DOHH2 (cell line): ENCODE measurements around the gene KPNA2.
"Not testable (repeated sequence)": the region's sequence is repeated elsewhere in the genome, so short reads cannot be mapped to it uniquely, and the experiment has no call there.

ENCODE experiments used
- H3F3A ChIP-seq: fragments of 200-600 bp; sonication (generic), shearing (Covaris generic); 2 replicates; pipeline ENCODE4 v1.6.0; 2016; ENCODE audit warnings: antibody characterized with exemption, mild to moderate bottlenecking; ENCODE audit not compliant: control insufficient read depth, insufficient read depth
- H3K27ac ChIP-seq: fragments of 200-600 bp; sonication (generic); 2 replicates; pipeline ENCODE4 v1.5.1; 2014; ENCODE audit warnings: low read depth, mild to moderate bottlenecking, low read length, moderate library complexity
- H3K27me3 ChIP-seq: fragments of 200-600 bp; sonication (generic); 2 replicates; pipeline ENCODE4 v1.6.1; 2014; ENCODE audit warnings: mild to moderate bottlenecking, low read length, mixed read lengths; ENCODE audit not compliant: control insufficient read depth
- H3K36me3 ChIP-seq: fragments of 200-600 bp; sonication (generic); 2 replicates; pipeline ENCODE4 v1.6.1; 2014; ENCODE audit warnings: mild to moderate bottlenecking, low read length, moderate library complexity, mixed read lengths; ENCODE audit not compliant: control insufficient read depth
- H3K4me1 ChIP-seq: fragments of 200-600 bp; sonication (generic); 2 replicates; pipeline ENCODE4 v1.6.1; 2014; ENCODE audit warnings: mild to moderate bottlenecking, low read length, mixed read lengths; ENCODE audit not compliant: control insufficient read depth
- H3K4me2 ChIP-seq: fragments of 200-600 bp; sonication (generic); 2 replicates; pipeline ENCODE4 v1.6.0; 2014; ENCODE audit warnings: mild to moderate bottlenecking, low read length, moderate library complexity
- H3K4me3 ChIP-seq: fragments of 200-600 bp; sonication (generic); 2 replicates; pipeline ENCODE4 v1.5.1; 2014; ENCODE audit warnings: mild to moderate bottlenecking, low read length, mixed read lengths
- H3K79me2 ChIP-seq: fragments of 200-600 bp; sonication (generic); 2 replicates; pipeline ENCODE4 v1.6.1; 2014; ENCODE audit warnings: mild to moderate bottlenecking, low read length, mixed read lengths; ENCODE audit not compliant: control insufficient read depth
- H3K9me2 ChIP-seq: fragments of 200-600 bp; sonication (generic); replicated peaks from 2 replicates; pipeline ENCODE4 v1.6.1; 2014; ENCODE audit warnings: mild to moderate bottlenecking, low read length, mixed read lengths; ENCODE audit not compliant: control insufficient read depth
- H3K9me3 ChIP-seq: fragments of 200-600 bp; sonication (generic); 2 replicates; pipeline ENCODE4 v1.6.1; 2014; ENCODE audit warnings: antibody characterized with exemption, low read length, mixed read lengths; ENCODE audit not compliant: control insufficient read depth, insufficient read depth
- H4K20me1 ChIP-seq: fragments of 200-600 bp; sonication (generic); 2 replicates; pipeline ENCODE4 v1.6.0; 2014; ENCODE audit warnings: low read depth, mild to moderate bottlenecking, antibody characterized with exemption, low read length, moderate library complexity; ENCODE audit not compliant: control insufficient read depth, insufficient read depth
- CTCF ChIP-seq: fragments of 200-600 bp; sonication (generic); IDR thresholded peaks from one replicate; pipeline ENCODE4 v1.5.1; 2014; ENCODE audit warnings: antibody characterized with exemption, mild to moderate bottlenecking, low read depth, low read length; ENCODE audit not compliant: poor library complexity, severe bottlenecking
- EZH2phosphoT487 ChIP-seq: fragments of 200-600 bp; sonication (generic); IDR thresholded peaks from 2 replicates; pipeline ENCODE4 v1.6.1; 2017; ENCODE audit warnings: borderline replicate concordance, mild to moderate bottlenecking, antibody characterized with exemption, low read length, moderate library complexity, mixed read lengths

The KPNA2 gene

GRCh38 chr17:68060336-68060735, 24.8 kb downstream of the KPNA2 start:
- no peak overlapping the region for H3K4me3 ChIP-seq
- H3F3A ChIP-seq: no peaks in the 10 kb centered on the region
- H3K4me1 ChIP-seq: peaks cover 4% of the 10 kb centered on the region; the same call in 1 of the 2 replicates
- H3K79me2 ChIP-seq: no peaks in the 10 kb centered on the region
- H3K4me2 ChIP-seq: no peak overlapping the region
- TF ChIP-seq EZH2phosphoT487 (no peak), CTCF (no peak)
- no peaks in the 10 kb centered on the region for H3K9me3 ChIP-seq
- H3K27ac ChIP-seq: no peak overlapping the region
- H3K27me3 ChIP-seq: no peaks in the 10 kb centered on the region
- H3K9me2 ChIP-seq: no peaks in the 10 kb centered on the region
- H4K20me1 ChIP-seq: no peaks in the 10 kb centered on the region
- H3K36me3 ChIP-seq: no peaks in the 10 kb centered on the region

- Histone ChIP-seq H3K9me3 (no peaks in the 10 kb centered on the region), H3K4me3 (no peak overlapping the region), H3K27me3 (no peaks in the 10 kb centered on the region), H3K4me2 (no peak overlapping the region), H3K36me3 (no peaks in the 10 kb centered on the region), H4K20me1 (no peaks in the 10 kb centered on the region), H3K79me2 (no peaks in the 10 kb centered on the region), H3K9me2 (no peaks in the 10 kb centered on the region), H3K27ac (no peak overlapping the region), H3F3A (no peaks in the 10 kb centered on the region), H3K4me1 (peaks cover 4% of the 10 kb centered on the region; the same call in 1 of the 2 replicates)
- no peak for TF ChIP-seq CTCF
- TF ChIP-seq EZH2phosphoT487: no peak
Measured at GRCh38 chr17:68061512-68062313, 26.2 kb downstream of the KPNA2 start.

DNA sequence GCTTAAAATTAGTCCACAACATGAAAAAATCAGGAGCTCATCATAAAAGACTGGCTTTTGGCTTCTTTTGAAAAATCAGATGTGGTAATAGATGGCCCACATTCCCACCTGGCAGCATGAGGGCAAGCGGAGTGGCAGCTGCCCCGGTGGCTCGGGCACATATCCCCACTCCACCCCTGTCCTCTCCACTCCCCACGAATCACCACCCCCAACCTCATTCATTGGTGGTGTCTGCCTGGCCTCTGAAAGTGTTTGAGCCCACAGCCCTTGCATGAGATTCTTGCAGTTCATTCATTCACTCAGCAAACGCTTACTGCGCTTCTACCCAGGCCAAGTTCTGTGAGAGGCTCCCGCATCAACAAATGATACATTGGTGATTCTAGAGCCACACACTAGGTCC, 29.8 kb downstream of the KPNA2 start:
- H3K4me3 ChIP-seq, H3K9me2 ChIP-seq, H3K4me1 ChIP-seq, H4K20me1 ChIP-seq, H3K9me3 ChIP-seq, H3F3A ChIP-seq, H3K27me3 ChIP-seq, H3K27ac ChIP-seq, H3K79me2 ChIP-seq, H3K4me2 ChIP-seq, H3K36me3 ChIP-seq: not testable (repeated sequence)

DNA sequence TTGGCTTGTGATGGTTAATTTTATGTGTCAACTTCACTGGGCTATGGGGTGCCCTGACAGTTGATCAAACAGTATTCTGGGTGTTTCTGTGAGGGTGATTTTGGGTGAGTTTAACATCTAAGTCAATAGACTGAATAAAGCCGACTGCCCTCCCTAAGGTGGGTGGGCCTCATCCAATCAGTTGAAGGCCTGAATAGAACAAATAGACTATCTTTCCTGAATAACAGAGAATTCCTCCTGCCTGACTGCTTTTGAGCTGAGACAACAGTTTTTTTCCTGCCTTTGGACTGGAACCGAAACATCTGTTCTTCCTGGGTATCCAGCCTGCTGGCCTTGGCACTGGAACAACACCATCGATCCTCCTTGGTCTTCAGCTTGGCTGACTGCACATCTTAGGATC, 33.0 kb downstream of the KPNA2 start:
- H3K4me3 ChIP-seq, H3K9me2 ChIP-seq, H4K20me1 ChIP-seq, H3K4me1 ChIP-seq, H3K27me3 ChIP-seq, H3K27ac ChIP-seq, H3K79me2 ChIP-seq, H3K36me3 ChIP-seq, H3K9me3 ChIP-seq, H3K4me2 ChIP-seq, H3F3A ChIP-seq: not testable (repeated sequence)

- not testable (repeated sequence) for H3F3A ChIP-seq, H3K27me3 ChIP-seq, H3K4me1 ChIP-seq, H3K9me3 ChIP-seq, H3K36me3 ChIP-seq, H3K79me2 ChIP-seq, H3K27ac ChIP-seq, H3K4me3 ChIP-seq, H4K20me1 ChIP-seq, H3K4me2 ChIP-seq, H3K9me2 ChIP-seq
Measured at GRCh38 chr17:68070582-68071444, 35.3 kb downstream of the KPNA2 start.
